ENCODE measurements around the gene HOXA7. TPM values are rescaled to one million over a fixed set of nuclear protein-coding genes. Genes with fewer than 3 reads are reported as not detected.

Gene HOXA7
- total RNA-seq, 1 donor from 2014 or later: 1.6 TPM

GRCh38 chr7:27152816-27153442, 3.5 kb downstream of the HOXA7 start:
- H3K4me1 ChIP-seq (ENCODE audit: control insufficient read depth in 3 of 3, insufficient read depth in 3 of 3, low read length in 3 of 3): peaks cover 54 to 61% (median 54%) of the 10 kb centered on the region in 3 donors
- peak overlapping the region; percentile 78 for H3K27ac ChIP-seq (ENCODE audit: low read depth, low read length)
- peaks cover 0 to 2% (median 0%) of the 10 kb centered on the region in 3 donors for H3K36me3 ChIP-seq (ENCODE audit: control insufficient read depth in 3 of 3, insufficient read depth in 3 of 3, low read length in 3 of 3)
- H3K27me3 ChIP-seq (ENCODE audit: control insufficient read depth in 3 of 3, insufficient read depth in 3 of 3, low read length in 3 of 3): peaks cover 0 to 8% (median 0%) of the 10 kb centered on the region in 3 donors
- H3K4me3 ChIP-seq (ENCODE audit: low read length in 3 of 3): peak overlapping the region; percentile 89 to 98 (median 94)
- H3K9ac ChIP-seq (ENCODE audit: low read depth in 1 of 3, low read length in 3 of 3): peak overlapping the region; percentile 91 to 96 (median 93)
- H3K9me3 ChIP-seq (ENCODE audit: control insufficient read depth in 3 of 3, low read length in 3 of 3): no peaks in the 10 kb centered on the region

GRCh38 chr7:27151931-27152815, 4.3 kb downstream of the HOXA7 start, which contains the start of gene HOXA3:
HOXA3 (minus strand) TSS chr7:27152583; CDS start chr7:27110640, 41,943 bp downstream.
- Histone ChIP-seq H3K4me3 (ENCODE audit: low read length in 3 of 3) (peak within 1 kb of the TSS; percentile 89 to 98 (median 94)), H3K4me1 (ENCODE audit: control insufficient read depth in 3 of 3, insufficient read depth in 3 of 3, low read length in 3 of 3) (peaks cover 58 to 66% (median 59%) of the 10 kb centered on the region in 3 donors), H3K27ac (ENCODE audit: low read depth, low read length) (peak within 1 kb of the TSS; percentile 78), H3K27me3 (ENCODE audit: control insufficient read depth in 3 of 3, insufficient read depth in 3 of 3, low read length in 3 of 3) (peaks cover 0 to 8% (median 0%) of the 10 kb centered on the region in 3 donors), H3K36me3 (ENCODE audit: control insufficient read depth in 3 of 3, insufficient read depth in 3 of 3, low read length in 3 of 3) (peaks cover 0 to 2% (median 0%) of the 10 kb centered on the region in 3 donors), H3K9ac (ENCODE audit: low read depth in 1 of 3, low read length in 3 of 3) (peak within 1 kb of the TSS; percentile 91 to 96 (median 93)), H3K9me3 (ENCODE audit: control insufficient read depth in 3 of 3, low read length in 3 of 3) (no peaks in the 10 kb centered on the region)

GRCh38 chr7:27151341-27151930, 5.0 kb downstream of the HOXA7 start:
- Histone ChIP-seq H3K36me3 (ENCODE audit: control insufficient read depth in 3 of 3, insufficient read depth in 3 of 3, low read length in 3 of 3) (peaks cover 0 to 2% (median 0%) of the 10 kb centered on the region in 3 donors), H3K4me3 (ENCODE audit: low read length in 3 of 3) (peak overlapping the region; percentile 89 to 98 (median 94)), H3K9ac (ENCODE audit: low read depth in 1 of 3, low read length in 3 of 3) (peak overlapping the region; percentile 91 to 96 (median 93)), H3K27me3 (ENCODE audit: control insufficient read depth in 3 of 3, insufficient read depth in 3 of 3, low read length in 3 of 3) (peaks cover 0 to 8% (median 0%) of the 10 kb centered on the region in 3 donors), H3K9me3 (ENCODE audit: control insufficient read depth in 3 of 3, low read length in 3 of 3) (no peaks in the 10 kb centered on the region), H3K4me1 (ENCODE audit: control insufficient read depth in 3 of 3, insufficient read depth in 3 of 3, low read length in 3 of 3) (peaks cover 62 to 70% (median 63%) of the 10 kb centered on the region in 3 donors), H3K27ac (ENCODE audit: low read depth, low read length) (peak overlapping the region; percentile 78)

GRCh38 chr7:27150568-27151340, 5.7 kb downstream of the HOXA7 start:
- Histone ChIP-seq H3K36me3 (ENCODE audit: control insufficient read depth in 3 of 3, insufficient read depth in 3 of 3, low read length in 3 of 3) (peaks cover 0 to 4% (median 3%) of the 10 kb centered on the region in 3 donors), H3K4me1 (ENCODE audit: control insufficient read depth in 3 of 3, insufficient read depth in 3 of 3, low read length in 3 of 3) (peaks cover 61 to 69% (median 62%) of the 10 kb centered on the region in 3 donors), H3K27me3 (ENCODE audit: control insufficient read depth in 3 of 3, insufficient read depth in 3 of 3, low read length in 3 of 3) (peaks cover 0 to 8% (median 0%) of the 10 kb centered on the region in 3 donors), H3K27ac (ENCODE audit: low read depth, low read length) (peak overlapping the region; percentile 78), H3K9ac (ENCODE audit: low read depth in 1 of 3, low read length in 3 of 3) (peak overlapping the region; percentile 91 to 96 (median 93)), H3K9me3 (ENCODE audit: control insufficient read depth in 3 of 3, low read length in 3 of 3) (no peaks in the 10 kb centered on the region), H3K4me3 (ENCODE audit: low read length in 3 of 3) (peak overlapping the region; percentile 89 to 98 (median 94))

- H3K27me3 ChIP-seq (ENCODE audit: control insufficient read depth in 3 of 3, insufficient read depth in 3 of 3, low read length in 3 of 3): peaks cover 0 to 8% (median 0%) of the 10 kb centered on the region in 3 donors
- H3K27ac ChIP-seq (ENCODE audit: low read depth, low read length): peak overlapping the region; percentile 78
- peak overlapping the region; percentile 91 to 96 (median 93) for H3K9ac ChIP-seq (ENCODE audit: low read depth in 1 of 3, low read length in 3 of 3)
These were observed 6.5 kb downstream of the HOXA7 start for GRCh38 chr7:27149842-27150567.

GRCh38 chr7:27148756-27149641, 7.5 kb downstream of the HOXA7 start:
- peaks cover 0 to 8% (median 0%) of the 10 kb centered on the region in 3 donors for H3K27me3 ChIP-seq (ENCODE audit: control insufficient read depth in 3 of 3, insufficient read depth in 3 of 3, low read length in 3 of 3)
- peak overlapping the region; percentile 91 to 96 (median 93) for H3K9ac ChIP-seq (ENCODE audit: low read depth in 1 of 3, low read length in 3 of 3)
- H3K27ac ChIP-seq (ENCODE audit: low read depth, low read length): peak overlapping the region; percentile 71
- H3K4me3 ChIP-seq (ENCODE audit: low read length in 3 of 3): peak overlapping the region; percentile 89 to 98 (median 94)
- H3K4me1 ChIP-seq (ENCODE audit: control insufficient read depth in 3 of 3, insufficient read depth in 3 of 3, low read length in 3 of 3): peaks cover 51 to 60% (median 53%) of the 10 kb centered on the region in 3 donors
- peaks cover 7 to 19% (median 14%) of the 10 kb centered on the region in 3 donors for H3K36me3 ChIP-seq (ENCODE audit: control insufficient read depth in 3 of 3, insufficient read depth in 3 of 3, low read length in 3 of 3)
- no peaks in the 10 kb centered on the region for H3K9me3 ChIP-seq (ENCODE audit: control insufficient read depth in 3 of 3, low read length in 3 of 3)

More at GRCh38 chr7:27149842-27150567, 6.5 kb downstream of the HOXA7 start:
- Histone ChIP-seq H3K4me1 (ENCODE audit: control insufficient read depth in 3 of 3, insufficient read depth in 3 of 3, low read length in 3 of 3) (peaks cover 53 to 62% (median 54%) of the 10 kb centered on the region in 3 donors), H3K36me3 (ENCODE audit: control insufficient read depth in 3 of 3, insufficient read depth in 3 of 3, low read length in 3 of 3) (peaks cover 3 to 9% (median 9%) of the 10 kb centered on the region in 3 donors), H3K9me3 (ENCODE audit: control insufficient read depth in 3 of 3, low read length in 3 of 3) (no peaks in the 10 kb centered on the region), H3K4me3 (ENCODE audit: low read length in 3 of 3) (peak overlapping the region; percentile 89 to 98 (median 94))

GRCh38 chr7:27148031-27148755, 8.3 kb downstream of the HOXA7 start:
- H3K9ac ChIP-seq (ENCODE audit: low read depth in 1 of 3, low read length in 3 of 3): peak overlapping the region; percentile 91 to 96 (median 93)
- no peaks in the 10 kb centered on the region for H3K9me3 ChIP-seq (ENCODE audit: control insufficient read depth in 3 of 3, low read length in 3 of 3)
- peak overlapping the region; percentile 89 to 98 (median 94) for H3K4me3 ChIP-seq (ENCODE audit: low read length in 3 of 3)
- H3K27ac ChIP-seq (ENCODE audit: low read depth, low read length): peak overlapping the region; percentile 71
- H3K36me3 ChIP-seq (ENCODE audit: control insufficient read depth in 3 of 3, insufficient read depth in 3 of 3, low read length in 3 of 3): peaks cover 9 to 24% (median 20%) of the 10 kb centered on the region in 3 donors
- peaks cover 0 to 8% (median 0%) of the 10 kb centered on the region in 3 donors for H3K27me3 ChIP-seq (ENCODE audit: control insufficient read depth in 3 of 3, insufficient read depth in 3 of 3, low read length in 3 of 3)
- peaks cover 51 to 60% (median 53%) of the 10 kb centered on the region in 3 donors for H3K4me1 ChIP-seq (ENCODE audit: control insufficient read depth in 3 of 3, insufficient read depth in 3 of 3, low read length in 3 of 3)
